ENCODE data around the gene BLVRB.

- no peak for TF ChIP-seq EGR1 (IDR thresholded peaks at IDR 0.05; ENCODE audit: low read depth in 2 of 2)
- no peak for TF ChIP-seq TAF1 (conservative IDR thresholded peaks at IDR 0.05)
- no peak for TF ChIP-seq NR2F2 (IDR thresholded peaks at IDR 0.05)
- no peak for TF ChIP-seq CTCF (IDR thresholded peaks at IDR 0.05; ENCODE audit: low read depth, low read length, missing input control)
- TF ChIP-seq FOXA1 (IDR thresholded peaks at IDR 0.05), result no peak
- no peak for TF ChIP-seq RAD21 (IDR thresholded peaks at IDR 0.05)
- TF ChIP-seq REST (IDR thresholded peaks at IDR 0.05), result no peak
- no peak for TF ChIP-seq YY1 (IDR thresholded peaks at IDR 0.05)
Observed at GRCh38 chr19:40431698-40432097, 33.8 kb downstream of the BLVRB start.

All from liver (tissue), 3 donors.